Limb (tissue), 2 donors: ENCODE results near the gene ATG16L2.
A peak's percentile ranks its signal among the peaks of the same experiment; 100 is the strongest.
"Not testable (repeated sequence)": the region's sequence is repeated elsewhere in the genome, so short reads cannot be mapped to it uniquely, and the experiment has no call there.

Source experiments
- DNase-seq, 2 donors: peaks; one replicate each; pipeline ENCODE4 v3.0.0-alpha.2; 2016; ENCODE audit errors: extremely low spot score in 2 of 2

ATG16L2 gene

DNA sequence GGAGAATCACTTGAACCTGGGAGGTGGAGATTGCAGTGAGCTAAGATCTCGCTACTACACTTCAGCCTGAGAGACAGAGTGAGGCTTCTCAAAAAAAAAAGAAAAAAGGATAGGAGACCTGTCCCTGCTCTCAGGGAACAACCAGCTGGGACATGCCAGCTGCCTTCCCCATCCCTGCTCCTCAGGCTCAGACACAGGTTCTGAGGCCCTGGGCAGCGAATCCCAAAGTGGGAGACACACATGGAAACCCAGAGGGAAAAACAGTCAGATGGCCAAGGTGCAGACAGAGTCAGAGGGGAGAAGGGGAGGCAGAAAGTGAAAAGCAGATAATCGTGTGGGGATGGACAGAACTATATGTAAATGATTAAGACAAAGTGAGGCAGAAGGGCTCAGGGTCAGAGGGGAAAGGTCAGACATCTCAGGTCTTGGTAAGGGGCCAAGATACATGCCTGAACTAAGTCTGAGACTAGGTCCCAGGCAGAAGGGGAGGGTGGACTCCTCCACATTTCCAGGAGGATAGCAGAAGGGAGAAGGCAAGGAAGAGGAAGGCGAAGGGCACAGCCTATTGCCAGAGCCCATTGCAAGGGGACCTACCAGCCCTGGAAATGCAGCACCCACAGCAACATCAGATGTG, 34.6 kb upstream of the ATG16L2 start:
- DNase-seq: no peak

DNA sequence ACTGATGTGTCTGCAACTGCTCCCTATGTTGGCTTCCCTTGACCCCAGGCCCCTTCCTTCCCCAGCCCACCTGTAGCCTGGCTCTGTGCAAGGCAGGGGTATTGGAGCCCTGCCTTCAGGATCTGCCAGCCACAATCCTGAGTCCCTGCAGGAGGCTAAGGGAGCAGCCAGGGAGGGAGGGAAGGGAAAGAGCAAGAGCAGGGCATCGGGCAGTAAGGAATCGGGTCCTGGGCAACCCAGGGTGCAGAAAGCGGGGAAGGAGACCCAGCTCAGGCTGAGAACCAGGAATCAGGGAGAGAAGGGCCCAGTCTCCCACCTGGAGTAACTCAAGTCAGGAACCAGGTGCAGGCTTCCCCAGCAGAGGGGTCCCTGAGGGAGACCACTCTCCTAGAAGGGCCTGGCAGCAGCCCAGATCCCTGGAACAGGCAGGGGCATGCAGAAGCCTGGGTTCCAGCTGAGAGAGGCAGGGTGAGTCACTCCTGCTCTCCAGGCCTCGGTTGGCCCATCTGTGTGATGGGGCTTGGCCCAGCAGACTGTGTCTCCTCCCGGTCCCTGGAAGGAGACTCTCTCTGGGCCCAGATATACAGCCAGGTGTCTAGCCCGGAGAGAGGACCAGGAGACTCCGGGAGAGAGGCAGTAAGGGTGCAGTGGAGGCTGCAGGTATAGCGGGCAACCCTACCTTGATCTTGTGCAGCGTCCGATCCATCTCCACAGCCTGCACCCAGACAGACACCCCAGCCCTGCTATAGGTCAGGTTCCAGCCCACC, 33.7 kb upstream of the ATG16L2 start:
- DNase-seq: no peak

DNA sequence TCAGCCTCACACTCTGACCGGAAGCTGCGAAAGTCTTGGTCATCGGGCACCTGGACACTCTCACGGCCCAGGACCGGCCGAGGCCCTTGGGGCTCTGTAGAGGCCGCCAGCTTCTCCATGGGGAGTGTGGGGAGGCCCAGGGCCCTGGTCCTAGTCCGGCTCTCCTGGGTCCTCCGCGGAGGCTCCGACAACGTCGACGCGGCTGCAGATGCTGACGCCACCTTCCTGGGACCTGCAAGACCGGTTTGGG, 33.2 kb upstream of the ATG16L2 start:
- DNase-seq: no peak

DNA sequence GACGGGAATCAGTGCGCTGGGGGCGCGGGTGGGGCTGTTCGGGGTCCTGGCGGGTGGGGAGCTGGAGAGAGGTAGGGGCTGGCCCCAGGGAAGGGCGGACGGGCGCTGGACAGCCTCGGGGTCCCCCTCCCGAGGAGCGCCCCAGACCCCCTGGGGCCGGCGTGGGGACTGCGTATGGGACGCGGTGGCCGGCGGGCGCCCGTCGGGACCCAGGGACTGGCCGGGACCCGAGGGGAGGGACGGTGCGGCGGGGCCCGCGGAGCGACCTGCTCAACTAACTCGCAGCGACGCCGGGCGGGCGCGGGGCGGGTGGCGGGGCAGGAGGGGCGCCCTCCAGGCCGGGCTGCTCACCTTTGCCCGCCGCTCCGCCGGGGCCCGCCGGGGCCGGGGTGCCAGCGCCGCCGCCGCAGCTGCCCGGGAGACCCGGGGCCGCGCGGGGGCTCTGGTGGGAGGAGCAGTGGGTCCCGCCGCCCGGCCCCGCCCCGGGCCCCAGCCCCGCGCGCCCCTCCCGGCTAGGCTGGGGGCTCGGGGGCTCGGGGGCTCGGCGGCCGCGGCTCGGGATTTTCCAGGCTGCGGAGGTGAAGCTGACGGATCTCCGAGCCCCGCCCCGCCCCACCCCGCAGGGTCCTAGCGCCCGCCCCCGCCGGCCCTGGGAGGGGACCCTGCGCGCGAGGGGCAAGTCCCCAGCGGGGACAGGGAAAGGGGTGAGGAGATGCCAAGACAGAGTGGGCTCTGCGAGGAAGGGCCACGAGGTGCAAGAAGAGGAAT, 32.7 kb upstream of the ATG16L2 start:
- DNase-seq: peak; percentile 43 to 75

DNA sequence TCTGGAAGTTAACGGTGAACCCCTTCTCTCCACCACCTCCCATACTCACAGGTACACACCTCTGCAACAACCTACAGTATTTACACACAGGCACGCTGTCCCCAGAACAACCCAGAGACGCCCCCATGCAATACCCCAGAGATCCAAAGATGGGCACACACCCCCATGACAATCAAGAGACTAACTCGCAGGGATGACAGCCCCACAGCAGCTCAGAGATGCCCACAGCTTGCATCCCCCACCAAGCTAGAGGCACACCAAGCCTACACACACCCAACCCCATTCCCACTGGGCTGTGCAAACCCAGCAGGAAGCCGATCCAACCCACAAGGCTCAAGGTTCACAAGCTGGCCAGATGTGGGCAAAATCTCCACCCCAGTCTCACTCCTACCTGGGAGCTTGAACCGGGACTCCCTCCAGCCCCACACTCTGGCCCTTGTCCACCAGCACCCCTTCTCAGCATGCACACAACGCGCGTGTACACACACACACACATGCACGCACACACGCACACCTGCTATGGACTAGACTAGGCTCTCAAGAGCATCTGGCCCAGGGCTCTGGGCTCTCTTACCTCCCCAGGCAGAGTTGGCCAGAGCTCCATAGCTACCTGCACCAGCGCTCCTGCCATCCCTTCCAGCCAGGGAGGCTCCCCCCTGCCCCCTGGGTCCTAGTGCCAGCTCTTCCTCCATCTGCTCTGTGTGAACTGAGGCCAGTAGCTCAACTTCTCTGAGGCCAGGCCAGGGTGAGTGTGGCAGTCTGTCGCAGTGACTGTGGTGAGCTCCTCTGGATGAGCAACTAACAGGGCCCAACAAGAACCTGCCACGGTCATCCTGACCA, 31.9 kb upstream of the ATG16L2 start:
- DNase-seq: no peak

DNA sequence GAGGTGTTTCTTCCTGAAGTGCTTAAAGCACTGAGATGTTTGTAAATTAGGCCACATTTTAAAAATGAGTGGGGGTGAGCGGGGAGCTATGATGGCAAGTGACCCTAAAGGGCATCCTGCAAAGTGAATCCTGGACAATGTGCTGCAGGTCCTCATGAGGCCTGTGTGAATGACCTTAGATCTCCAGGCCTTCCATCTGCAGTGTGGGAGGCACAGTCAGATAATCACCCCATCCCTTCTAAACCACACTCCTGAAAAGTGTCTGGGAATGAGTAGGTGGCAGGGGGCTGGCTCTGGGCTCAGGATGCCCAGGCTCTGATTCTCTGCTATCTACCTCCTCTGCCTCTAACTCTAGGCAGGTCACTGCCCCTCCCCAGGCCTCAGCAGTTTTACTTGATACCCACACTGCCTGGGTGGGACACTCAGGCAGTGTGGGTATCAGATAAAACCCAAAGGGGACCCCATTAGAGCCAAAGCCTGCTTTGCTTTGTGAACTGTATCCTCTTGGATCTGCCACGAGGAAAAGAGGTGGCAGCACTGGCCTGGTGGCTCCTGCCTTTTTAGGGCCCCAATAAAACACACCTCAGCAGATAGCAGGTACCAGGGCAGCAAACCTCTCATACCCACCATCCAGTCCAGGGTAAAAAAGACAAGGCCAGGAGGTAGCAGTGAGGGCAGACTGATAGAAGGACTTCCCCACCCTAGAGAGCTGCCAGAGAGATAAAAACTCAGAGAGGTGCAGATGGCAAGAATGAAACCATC, 30.9 kb upstream of the ATG16L2 start:
- no peak for DNase-seq

DNA sequence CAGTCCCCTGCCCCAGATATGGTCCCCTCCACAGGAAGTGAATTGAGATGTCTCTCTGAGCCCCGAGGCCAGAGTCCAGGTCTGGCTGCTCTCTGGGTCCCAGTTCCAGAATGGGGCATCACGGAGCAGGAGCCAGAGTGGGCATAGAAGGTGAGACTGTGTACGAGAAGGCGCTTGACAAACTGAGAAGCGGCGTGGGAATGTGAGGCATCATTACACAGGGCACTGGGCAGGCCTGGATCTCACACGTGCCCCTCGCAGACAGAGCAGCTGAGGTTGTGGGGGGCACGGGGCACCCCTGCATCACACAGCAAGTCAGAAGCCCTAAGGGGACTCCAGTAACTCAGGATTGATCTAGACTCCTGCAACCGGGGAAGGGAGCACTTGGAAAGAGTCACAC, 29.5 kb upstream of the ATG16L2 start:
- DNase-seq: no peak

DNA sequence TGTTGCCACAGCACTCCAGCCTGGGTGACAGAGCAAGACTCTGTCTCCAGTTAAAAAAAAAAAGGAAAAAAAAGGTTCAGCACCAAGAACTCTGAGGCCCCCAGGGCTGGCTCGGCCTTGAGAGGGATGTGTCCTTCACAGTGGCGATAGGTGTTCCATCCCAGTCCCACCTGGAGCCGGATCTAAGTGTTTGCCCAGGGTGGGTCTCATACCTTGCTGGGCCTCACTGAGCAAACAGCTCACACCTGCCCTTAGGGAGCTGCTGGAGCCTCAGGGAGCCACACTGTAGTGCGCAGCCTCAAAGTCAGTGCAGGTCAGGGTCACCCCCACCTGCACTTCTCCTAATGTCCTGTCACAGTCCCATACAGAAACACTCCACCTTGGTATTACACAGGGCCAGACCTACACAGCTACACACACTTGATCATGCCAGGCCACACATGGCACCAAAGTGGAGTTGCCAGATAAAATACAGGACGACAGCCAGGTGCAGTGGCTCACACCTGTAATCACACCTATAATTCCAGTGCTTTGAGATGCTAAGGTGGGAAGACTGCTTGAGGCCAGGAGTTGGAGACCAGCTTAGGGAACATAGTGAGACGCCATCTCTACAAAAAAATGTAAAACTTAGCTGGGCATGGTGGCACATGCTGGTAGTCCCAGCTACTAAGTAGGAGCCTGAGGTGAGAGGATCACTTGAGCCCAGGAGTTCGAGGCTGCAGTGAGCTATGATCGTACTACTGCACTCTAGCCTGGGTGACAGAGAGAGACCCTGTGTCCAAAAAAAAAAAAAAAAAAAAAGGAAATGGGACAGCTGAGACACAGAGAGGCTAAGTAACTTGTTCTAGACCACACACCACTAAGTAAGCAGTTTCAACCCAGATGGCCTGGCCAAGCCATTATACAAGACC, 27.7 kb upstream of the ATG16L2 start:
- no peak for DNase-seq

DNA sequence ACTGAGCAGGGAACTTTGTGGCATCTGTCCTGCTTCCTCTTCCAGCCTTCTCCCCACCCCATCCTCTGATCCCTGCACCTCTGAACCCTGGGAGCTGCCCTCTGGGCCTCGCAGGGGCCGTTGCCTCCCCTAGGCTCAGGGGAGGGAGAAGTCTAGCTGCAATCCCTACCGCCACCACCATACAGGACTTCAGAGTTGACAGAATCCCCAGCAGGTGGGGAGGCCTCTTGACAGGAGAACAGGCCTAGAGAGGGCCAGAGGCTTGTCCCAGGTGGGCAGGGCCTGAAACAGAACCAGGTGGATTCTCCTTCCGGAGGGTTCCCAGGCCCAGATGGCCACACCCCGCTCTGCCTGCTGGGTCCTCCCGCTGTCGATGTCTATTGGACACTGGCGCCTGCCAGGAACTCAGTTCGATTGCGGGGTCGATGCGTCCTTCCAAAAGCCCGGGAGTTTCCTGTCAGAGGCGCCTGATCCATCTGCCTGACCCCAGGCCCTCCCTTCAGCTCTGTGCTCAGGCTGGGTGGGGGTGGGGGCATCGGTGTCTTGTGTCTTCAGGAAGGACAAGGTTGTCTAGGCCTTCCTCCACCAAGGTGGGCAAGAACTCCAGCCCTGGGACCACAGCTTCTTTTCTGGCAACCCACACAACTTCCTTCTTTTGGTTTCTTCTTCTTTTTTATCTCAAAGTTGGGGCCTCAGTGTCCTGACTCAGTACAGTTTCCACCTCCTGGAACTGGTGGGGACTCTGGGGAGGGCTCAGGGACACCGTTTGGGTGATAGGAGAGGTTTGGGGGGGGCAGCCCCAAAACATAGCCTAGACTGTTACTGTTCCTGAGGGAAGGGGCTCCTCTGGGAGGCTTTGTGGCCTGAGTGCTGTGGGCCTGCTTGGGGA, 26.8 kb upstream of the ATG16L2 start:
- no peak for DNase-seq

DNA sequence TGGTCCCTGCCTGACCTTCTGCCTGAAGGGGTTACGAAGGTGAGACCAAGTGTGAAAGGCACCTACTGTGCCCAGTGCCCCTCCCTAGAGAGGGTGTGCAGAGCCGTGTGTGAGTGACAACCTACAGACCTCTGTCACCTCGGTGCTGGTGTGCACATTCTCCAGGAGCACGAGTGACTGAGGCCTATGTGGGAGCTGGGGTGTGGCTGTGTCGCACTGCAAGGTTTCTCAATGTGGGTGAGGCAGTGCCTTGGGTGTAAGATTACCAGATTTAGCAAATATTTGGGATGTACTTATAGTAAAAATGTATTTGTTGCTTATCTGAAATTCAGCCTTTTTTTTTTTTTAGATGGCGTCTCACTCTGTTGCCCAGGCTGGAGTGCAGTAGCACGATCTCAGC, 26.0 kb upstream of the ATG16L2 start:
- DNase-seq: no peak

DNA sequence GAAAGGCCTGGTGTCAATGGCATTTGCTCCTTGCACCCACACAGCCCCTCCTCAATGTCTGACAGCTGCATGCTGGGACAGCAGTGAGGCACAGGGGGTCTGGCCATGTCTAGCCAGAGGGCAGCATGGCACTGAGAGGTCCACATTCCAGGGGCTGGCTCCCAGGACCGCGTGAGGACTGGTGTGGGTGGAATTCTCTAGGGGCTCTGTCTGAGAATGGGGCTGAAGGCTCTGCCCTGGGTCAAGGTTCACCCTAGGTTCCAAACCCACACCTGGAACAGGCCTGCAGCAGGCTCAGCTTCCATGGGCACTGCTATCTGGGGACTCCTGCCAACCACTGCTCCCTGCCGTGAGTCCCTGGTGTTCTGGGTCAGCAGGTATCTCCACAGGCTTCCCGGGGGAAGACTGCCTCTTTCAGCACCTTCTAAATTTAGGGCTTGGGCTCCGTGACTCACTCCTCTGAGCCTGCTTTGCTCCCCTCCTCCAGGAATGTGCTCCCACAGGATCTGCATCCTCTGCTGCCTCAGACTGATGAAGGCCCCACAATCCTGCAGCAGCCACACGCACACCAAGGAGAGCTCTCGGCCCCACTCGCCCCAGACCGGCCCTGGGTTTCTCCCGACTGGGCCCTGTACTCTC, 24.6 kb upstream of the ATG16L2 start:
- DNase-seq: no peak

DNA sequence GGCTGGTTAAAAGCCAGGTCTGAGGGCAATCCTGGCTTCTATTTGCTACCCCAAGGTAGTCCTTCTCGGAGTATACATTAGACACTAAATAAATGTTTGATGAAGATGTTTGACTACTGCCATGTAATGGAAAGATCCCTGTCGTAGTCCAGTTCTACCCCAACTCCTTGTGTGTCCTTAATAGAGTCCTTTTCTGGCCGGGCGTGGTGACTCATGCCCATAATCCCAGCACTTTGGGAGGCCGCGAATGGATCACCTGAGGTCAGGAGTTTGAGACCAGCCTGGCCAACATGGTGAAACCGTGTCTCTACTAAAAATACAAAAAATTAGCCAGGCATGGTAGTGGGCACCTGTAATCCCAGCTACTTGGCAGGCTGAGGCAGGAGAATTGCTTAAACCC, 23.0 kb upstream of the ATG16L2 start:
- DNase-seq: not testable (repeated sequence)

DNA sequence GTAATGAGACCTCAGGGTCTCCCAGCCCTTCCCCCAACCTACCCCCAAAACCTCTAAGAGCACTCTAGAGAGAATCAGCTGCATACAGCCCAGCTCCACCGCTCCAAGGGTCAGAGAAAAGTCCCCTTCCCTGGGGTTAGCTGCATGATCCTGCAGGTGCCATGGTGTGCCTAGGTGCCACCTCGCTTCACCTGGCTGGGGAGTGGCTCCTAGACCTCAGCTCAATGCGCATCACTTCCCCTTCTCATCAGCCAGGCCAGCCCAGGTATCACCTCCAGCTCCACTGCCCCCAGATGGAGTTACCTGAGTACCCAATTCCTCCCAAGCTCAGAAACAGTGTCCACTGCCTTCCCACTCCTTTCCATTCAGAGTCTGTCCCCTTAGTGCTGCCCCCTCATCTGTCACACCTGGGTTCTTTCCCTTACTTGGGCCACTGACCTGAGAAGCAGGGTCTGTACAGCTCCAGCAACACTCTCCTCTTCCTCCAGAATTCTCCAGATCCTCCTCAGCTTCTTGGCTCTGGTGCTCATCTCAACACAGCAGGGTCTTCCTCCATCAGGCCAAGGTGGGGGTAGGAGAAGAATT, 21.7 kb upstream of the ATG16L2 start:
- DNase-seq: no peak

DNA sequence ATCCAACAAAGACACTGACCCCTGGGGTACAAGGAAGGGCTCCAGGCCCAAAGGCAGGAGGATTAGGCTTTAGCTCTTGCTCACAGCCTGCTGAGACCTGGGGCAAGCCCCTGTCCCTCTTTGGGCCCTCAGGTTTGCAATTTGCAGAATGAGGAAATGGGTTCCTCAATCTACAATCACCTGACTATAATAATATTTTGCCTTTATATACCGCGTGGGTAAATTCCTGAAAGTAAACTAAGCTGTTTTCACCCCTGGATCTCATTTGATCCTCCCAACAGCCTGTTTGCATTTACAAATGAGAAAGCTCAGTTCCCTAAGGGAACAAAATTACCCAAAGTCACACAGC, 21.2 kb upstream of the ATG16L2 start:
- DNase-seq: no peak

DNA sequence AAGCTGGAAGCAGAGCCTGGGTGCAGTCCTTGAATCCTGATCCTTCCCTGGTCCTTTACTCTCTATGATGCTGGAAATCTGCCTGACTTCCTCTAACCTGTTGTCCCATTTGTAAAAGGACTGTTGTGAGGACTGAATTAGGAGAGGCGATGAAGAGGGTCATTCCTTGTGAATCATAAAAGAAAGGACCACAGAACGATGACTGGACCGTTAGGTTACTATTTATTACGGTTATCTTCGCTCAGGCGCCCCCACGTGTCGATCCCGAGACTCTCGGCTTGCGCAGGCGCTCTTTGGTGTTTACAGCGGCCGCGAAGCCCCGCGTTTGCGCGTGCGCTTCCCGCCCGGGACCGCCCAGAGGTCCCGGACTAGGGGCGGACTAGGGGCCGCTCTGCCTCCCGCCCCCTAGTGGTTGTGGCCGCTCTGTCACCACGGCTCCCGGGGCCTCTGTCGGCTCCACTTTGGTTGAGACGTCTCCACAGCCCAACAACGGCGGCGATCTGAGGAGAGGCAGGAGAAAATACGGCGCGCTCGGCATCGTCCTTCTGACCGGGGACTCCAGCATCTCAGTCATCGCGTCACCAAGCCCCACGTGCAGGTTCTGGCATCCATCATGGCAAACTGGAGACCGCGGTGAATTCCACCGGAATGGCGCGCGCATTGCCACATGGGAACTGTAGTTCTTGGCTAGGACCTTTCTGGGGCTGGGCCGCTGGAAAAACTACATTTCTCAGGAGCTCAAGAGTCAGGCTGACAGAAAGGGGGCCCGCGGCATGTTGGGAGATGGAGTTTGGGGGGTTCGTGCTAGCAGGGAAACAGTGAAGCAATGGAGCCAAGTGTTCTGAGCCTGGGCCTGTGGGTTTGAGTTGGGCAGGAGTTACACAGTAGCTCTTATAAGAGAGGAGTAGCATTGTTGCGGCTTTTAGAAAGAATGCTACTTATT, 20.5 kb upstream of the ATG16L2 start, which contains the start of gene STARD10:
TSS of gene STARD10 (minus strand) at position 623 of the 943 bp plus-strand sequence. CDS start 12,866 bp downstream, outside the sequence.
- DNase-seq: peak; percentile 97 to 98

DNA sequence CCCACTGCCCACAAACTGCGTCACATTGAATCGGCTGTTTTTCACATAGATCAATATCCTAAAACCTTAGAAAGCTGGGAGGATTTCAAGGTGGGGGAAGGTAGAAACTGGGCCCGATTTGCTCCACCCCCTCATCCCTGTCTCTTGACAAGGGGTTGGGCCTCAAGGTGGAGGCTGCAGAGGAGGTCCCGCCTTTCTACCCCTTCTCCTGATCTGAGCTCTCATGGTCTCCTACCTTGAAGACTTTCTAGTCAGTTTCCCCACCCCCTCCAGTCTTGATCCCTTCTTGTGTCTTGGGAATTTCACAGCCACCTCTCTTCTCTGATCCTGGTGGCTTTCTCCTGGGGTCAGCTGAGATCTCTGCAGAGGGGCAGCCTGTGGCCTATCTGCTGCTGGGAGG, 15.8 kb upstream of the ATG16L2 start:
- no peak for DNase-seq

DNA sequence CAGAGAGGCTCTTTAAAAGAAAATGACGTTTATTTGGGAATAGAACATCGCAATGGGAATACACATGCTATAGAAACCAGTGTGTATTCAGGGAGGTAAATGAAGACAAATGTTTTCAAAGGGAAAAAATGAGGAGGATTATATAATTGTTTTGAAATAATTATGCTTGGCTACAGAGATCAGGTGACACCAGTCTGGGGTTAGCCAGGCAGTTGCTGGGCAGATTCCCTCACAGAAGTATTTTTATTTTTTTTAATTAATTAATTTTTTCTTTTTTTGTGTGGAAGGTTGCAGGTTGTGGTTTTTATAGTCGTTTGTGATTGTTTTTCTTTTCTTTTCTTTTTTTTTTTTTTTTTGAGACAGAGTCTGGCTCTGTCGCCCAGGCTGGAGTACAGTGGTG, 14.8 kb upstream of the ATG16L2 start:
- no peak for DNase-seq
